ENCODE data around the gene ALDH3A2.

ALDH3A2 gene

DNA sequence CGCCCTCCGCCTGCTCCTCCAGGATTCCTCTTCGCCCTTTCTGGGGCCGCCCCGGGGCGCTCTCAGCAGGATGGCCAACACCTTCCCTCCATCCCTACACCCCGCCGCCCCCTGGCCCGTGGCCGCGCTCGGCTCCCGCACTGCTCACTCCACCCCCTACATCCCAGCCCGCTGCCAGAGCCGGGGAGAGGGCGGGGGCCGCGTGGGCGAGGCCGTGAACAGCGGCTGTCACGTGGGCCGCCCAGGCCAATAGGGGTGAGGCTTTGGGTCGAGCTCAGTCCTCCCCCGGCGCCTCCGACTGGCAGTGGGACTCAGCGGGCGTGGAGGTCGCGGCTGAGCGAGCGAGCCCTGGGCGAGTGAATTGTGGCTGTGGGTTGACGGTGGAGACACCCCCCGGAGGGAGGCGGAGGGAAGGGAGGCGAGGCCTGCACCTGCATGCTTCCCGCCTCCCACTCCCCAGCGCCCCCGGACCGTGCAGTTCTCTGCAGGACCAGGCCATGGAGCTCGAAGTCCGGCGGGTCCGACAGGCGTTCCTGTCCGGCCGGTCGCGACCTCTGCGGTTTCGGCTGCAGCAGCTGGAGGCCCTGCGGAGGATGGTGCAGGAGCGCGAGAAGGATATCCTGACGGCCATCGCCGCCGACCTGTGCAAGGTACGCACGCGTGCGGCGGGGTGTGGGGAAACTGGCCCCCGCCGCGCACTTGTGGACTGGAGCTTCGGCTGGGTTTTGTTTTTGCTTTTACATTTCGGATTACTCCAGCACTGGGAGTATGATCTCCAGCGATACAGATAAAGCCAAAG, at the start of gene ALDH3A2:
ALDH3A2 (plus strand) TSS at position 277 of the 799 bp plus-strand sequence; CDS start at position 498, 221 bp downstream.
- DNase-seq, result peak; percentile 84 to 96

DNA sequence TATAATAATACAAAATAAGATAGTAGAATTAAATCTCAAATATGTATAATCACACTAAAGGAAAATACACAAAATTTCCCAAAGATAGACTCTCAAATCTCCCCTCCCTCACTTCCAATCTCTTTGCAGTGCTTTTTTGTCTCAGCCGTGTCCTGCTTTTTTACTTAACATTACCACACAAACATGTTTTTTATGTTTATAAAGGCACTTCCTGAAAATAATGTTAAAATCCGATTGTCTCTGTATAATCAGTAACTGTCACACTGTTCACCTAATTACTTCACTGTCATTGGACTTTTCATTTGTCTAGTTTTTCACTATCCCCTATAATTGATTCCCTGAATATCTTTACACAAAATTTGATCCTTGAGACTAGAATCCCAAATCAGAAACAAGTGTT, 38.2 kb upstream of the ALDH3A2 start:
- DNase-seq, result no peak

DNA sequence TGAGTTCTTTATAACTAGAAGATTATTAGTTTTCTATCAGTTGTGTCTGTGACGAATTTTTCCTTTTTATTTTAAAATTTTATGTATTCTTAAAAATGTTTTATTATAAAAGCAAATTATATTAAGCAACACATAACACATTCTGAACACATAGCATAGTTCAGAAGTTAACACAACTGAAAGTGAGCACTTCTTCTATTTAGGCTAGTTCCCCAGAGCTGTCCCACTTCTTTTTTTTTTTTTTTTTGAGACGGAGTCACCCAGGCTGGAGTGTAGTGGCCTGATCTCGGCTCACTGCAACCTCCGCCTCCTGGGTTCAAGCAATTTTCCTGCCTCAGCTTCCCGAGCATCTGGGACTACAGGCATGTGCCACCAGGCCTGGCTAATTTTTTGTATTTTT, 37.7 kb upstream of the ALDH3A2 start:
- no peak for DNase-seq

DNA sequence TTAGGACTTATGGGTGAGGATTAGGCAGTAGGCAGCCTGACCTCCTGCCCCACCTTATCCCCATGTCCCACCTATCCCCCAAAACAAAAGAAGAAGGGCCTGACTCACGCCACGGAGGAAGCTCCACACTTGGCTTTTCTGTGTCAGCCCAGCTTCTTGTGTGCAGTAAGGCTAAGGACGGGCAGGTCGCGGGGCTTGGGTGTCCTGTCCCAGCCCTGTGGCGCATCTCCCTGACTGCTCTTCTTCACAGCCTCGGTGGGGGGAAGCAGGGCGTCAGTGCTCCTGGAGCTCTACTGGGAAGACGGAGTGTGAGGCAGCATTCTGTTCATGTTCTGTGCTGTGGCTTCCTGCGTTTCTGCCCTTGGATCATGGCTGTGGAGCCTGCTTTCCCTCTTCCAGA, 34.6 kb upstream of the ALDH3A2 start:
- no peak for DNase-seq

DNA sequence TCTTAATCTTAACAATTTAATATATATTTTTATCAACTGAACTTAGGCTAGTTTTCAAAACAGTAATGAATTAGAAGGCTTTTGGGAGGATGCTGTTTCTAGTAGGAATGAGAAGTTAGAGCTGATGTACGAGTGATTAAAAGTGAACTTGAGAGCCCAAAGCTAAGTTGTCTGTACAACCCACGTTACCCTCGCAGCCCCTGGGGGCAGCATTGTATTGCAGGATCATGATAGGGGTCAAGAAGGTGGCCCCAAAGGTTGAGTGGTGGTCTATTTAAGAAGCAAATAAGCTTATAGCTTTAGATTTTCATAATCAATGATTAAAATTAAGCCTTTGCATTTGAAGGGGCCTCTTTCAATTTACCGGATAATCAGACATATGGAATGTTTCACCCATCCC, 33.7 kb upstream of the ALDH3A2 start:
- no peak for DNase-seq

DNA sequence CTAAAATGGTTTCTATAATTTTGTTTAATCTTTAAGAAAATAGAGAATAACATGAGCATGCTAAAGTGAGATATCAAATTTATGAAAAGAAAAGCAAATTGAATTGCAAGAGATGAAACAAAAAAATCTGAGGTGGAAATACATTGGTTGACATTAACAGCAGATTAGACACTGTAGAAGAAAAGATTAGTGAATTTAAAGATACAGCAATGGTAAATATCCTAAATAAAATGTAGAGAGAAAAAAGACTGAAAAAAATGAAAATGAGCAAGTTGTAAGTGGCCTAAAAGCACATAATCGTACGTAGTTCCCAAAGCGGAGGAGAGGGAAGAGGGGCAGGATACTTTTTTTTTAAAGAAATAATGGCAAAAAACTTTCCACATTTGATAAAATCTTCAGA, 30.5 kb upstream of the ALDH3A2 start:
- DNase-seq, result no peak

DNA sequence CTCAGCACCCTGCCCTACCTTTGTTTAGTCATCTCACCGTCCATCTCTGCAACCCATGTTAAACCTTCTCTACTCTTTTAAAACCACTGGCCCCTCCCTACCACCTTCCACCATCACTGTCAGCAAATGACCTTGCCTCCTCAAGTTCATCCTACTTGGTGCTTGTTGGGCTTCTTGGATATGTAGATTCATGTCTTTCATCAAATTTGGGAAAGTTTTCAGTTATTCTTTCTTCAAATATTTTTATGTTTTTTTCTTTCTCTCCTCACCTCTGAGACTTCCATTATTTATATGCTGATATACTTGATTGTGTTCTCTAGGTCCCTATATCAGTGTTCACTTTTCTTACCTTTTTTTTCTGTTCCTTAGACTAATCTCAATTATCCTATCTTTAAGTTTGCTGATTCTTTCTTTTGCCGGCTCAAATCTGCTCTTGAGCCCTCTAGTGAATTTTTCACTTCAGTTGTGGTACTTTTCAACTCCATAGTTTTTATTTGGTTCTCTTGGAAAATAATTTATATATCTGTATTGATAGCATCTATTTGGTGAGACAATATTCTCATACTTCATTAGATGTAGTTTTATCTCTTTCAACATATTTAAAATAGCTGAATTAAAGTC, 28.7 kb upstream of the ALDH3A2 start:
- DNase-seq, result no peak

DNA sequence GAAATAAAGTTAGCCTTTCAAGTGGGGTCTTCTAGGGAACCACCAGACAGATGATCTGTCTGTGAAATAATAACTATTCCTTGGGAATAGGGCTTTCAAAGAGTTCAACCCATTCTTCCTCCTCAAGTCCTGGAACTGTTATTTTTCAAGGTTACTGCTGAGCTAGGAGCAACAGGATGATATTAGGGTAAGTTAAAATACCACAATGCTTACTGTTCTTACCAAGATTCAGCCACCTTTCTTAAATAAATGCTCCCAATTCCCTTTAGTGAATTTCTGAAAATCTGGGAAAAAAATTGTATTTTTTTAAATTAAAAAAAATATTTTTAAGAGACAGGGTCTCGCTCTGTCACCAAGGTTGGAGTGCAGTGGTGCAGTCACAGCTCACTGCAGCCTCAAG, 26.9 kb upstream of the ALDH3A2 start:
- no peak for DNase-seq

DNA sequence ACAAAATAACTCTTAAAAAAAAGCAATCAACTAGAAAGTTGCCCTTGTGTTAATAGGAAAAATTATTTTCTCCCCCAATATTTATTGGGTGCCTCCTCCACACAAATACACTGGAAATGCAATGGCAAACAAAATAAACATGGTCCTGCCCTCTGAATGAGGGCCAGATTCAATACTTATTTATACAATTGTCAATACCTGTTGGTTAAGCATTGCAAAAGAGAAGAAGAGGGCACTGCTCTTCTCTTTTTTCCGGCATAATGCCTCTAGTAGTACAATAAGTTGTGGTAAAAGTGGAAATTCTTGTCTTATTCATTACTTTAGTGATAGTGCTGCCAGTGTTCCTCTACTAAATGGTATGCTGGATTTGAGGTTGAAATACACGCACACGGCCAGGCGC, 22.5 kb upstream of the ALDH3A2 start:
- no peak for DNase-seq

DNA sequence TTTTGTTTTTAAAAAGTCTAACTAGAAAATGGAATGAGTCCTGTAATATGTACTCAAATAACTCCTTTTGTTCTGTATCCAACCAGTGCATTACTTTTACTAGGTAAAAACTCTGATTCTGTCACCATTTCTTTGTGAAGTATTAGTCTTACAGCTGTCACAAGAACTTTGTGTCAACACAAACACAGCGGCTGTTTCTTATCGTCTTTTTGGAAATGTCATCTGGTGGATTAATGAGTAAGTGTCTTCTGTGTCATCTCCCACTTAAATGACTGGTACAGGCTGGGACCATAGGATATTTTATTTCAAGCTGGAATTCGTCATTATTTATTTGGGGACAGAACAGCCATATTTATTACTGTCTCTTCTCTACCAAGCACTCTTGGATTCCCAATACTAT, 19.1 kb upstream of the ALDH3A2 start:
- DNase-seq, result no peak

DNA sequence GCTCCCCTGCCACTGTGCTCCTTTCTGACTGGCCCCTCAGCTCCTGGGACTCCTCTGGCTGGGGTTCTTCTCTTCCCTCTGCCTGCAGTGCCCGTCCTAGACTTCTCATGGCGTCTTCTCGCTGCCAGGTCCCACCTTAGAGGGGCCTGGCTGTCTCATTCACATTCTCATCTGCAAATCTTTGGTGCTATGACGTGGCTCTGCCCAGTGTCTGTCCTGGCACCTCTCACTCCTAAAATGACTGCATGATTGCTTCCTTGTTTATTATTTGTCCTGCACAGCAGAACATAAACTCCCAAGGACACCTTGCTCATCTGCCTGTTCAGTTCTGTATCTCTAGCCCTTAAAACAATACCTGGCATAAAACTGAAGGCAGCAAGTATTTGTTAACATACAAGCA, 18.5 kb upstream of the ALDH3A2 start:
- no peak for DNase-seq

DNA sequence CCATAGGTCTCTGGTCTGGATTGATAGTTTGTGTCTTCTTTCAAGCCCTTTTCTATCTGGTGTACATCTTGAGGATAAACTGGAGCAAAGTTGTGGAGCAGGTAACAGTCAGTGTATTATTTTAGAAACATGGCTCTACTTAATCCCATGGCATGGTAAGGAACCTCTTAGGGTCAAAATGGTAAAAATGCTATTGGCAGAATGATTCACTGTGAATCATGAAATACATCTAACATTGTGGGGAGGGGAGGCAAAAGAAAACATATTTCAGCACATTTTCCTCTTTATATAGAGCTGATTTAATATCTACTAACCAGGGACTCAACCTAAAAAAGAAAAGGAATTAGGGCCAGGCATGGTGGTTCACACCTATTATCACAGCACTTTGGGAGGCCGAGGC, 17.9 kb upstream of the ALDH3A2 start:
- no peak for DNase-seq

DNA sequence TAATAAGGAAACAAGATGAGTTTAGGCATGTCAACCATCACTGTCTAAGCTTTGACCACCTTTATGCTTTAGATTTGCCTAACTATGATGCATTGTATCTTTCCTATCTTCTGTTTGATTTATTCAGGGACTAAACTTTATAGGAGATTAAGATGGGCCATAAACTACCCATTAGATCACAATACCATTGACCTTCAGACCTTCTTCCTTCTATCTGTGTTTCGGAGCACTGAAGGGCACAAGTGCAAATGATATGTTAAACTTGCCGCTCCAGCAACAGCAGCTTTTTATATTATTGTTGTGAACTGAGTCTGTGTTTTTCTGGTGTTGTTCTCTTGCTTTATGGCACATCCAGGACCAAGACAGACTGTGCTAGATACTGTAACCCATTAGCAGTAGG, 16.6 kb upstream of the ALDH3A2 start:
- no peak for DNase-seq

DNA sequence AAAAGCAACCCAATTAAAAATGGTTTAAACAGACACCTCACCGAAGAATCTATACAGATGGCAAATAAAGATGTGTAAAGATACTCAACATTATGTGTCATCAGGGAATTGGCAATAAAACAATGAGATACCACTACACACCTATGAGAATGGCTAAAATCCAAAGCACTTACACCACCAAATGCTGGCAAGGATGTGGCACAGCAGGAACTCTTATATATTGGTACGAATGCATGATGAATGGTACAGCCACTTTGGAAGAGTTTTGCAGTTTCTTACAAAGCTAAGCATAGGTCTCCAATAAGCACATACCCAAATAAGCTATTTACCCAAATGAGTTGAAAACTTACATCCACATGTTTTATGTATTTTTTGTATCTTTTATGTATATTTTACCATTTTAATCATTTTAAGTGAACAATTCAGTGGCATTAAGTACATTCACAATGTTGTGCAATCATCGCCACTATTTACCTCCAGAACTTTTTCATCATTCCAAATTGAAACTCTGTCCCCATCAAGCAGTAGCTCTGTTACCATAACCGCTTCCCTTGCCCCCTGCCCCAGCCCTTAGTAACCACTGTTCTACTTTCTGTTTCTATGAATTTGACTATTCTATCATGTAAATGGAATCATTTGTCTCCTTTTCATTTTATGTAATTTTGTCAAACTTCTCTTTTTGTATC, 6.7 kb upstream of the ALDH3A2 start:
- DNase-seq, result no peak

DNA sequence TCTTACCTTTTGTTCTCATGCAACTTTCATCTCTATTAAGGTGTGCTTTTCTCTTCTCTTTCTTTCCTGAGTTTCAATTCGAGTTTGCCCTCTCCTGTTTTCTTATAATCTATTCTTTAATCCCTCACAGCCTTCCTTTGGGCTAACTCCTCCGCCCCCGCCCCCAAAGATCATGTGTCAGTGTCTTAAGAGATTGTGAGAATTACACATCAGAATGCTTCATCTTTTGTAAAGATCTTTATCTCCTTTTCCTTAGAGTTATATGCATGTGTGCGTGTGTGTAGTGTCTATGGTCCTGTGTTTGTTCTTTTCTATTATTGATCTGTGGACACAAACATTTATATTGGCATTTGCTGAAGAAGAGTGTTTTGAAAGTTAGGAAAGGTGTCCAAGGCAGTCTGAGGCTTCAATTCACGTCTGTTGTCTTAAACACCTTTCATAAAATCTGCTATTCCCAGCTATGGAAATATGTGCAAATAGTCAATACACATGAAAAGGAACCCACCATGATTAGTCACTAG, 6.1 kb upstream of the ALDH3A2 start:
- DNase-seq, result no peak

DNA sequence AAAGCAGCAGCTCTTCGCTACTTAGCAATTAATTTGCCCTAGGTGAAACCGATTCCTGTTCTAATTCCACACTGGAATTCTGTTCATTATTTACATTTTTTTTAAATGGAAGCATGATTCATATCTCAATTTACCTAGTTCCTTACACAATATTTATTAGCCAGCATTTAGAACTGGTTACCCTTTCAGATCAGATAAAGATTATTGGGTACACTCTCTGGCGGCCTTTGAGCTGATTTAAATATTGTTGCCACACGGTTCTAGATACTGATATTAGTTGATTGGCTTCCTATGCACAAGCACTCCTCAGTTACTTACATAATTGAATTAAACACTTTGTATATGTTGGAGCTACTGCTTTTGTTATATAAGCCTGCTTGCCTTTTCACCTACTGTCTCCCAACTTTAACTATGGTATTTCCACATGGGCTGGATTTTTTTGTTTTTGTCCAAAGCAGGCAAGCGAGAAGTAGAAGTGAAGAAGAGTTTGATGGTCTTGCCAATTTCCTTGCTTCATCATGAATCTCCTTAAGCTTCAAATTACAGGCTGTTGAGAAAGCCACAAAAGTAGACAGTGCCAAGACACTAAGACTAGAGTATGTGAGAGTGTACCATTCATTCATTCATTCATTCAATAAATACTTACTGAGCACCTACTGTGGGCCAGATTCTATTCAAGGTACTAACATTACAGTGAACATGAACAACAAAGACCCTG, 3.9 kb upstream of the ALDH3A2 start:
- DNase-seq, result no peak

DNA sequence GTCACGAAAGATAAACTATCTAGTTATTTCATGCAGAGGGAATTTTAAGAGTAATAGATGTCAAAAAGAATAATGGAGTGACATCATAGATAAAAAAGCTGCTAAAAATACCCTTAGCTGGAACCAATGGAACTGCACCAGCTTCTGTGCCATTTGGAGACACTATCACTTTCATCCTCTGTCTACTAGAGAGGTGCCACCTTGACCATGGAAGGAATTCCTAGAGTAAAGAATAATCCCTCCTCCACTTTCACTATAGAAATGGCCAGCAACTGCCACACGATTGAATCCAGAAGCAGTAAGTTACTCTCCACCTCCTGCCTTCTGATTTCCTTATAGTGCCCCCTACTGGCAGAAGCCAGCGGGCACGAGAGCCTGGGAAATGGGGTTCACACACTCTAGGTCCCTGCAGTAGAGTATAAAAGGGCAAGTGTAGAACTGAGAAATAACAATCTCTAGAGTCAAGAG, 2.8 kb upstream of the ALDH3A2 start:
- DNase-seq, result peak; percentile 6 to 41

DNA sequence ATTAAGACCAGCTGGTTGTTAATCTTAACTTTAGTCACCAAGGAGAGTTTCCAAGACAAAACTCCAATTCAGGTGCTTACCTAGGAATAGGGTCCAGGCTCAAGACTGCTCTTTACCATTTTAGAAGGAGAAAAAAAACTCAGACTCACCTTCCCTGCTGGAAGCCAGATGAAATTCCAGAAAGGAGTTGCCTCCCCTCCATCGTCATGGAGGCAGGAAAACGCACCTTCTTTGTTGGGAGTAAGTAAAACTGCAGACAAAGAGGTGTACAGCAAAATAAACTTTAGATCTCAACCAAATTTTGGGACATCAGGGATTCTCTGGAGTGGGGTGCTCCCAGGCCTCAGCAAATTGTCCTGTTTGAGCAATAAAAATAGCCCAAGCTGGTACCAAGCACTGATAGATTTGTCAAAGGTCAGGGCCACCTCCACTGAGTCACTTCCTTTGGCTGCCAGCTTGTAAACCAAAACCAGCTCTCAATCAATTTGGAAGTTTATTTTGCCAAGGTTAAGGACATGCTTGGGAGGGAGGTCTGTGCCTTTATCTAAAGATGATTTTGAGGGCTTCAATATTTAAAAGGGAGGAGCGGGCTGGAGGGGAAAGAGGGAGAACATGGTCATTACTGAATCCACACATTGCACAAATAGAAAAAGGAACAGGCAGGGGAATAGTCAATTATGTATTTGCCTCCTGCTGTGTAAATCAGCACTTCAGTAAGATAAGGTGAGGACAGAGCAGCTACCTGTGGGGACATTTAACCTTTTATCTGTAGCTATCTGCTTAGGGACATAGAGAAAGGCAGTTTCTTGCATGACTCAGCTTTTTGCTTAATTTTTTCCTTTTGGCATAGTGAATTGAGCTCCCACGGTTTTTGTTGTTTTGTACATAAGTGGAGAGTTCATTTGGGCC, 1.5 kb upstream of the ALDH3A2 start:
- DNase-seq, result no peak

DNA sequence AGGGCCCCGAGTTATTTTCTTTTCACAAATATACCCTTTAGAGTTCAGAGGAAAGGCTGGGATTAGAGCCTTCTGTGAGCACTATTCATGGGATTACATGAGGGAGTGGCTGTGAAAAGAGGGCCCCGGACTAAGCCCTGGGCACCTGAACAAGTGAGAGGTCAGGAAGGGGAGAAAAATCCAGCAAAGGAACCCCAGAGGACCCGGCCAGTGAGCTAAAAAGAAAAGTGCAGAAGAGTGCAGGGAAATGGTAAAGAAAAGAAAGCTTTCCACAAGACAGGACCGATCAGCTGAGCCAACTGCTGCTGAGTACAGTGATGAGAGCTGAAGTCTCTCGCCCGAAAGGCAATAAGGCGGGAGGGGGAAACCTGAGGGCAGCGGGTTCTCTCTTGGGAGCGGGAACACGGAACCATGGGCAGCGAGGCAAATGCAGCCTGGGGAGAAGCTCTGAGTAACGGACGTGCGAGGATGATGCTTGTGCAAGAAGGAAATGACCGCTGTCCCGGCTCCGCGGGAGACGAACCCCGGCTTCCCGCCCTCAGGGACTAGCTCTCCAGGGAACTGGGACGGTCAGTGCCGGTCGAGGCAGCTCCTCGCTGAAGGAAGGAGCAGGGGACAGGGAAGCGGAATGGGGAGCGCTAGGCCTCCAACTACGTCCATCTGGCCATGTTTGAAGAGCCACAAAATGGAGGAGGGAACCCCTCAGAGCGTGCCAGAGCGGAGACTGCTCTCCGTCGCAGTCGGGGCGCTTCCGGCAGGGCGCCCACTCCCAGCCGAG, 665 bp upstream of the ALDH3A2 start:
- peak in 1 of 2 experiments; percentile 59 for DNase-seq

DNA sequence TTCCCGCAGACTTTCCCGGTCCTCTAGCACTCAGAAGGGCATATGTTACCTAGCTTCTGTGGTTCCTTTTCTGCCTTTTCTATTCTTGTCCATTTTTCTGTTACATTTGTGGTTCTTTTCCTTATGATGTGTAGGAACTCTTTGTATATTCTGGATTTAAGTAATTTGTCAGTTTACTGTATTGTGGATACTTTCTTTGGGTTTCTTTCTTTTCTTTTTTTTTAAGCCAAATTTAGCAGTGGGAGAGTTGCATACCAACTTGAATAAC, 657 bp downstream of the ALDH3A2 start:
- DNase-seq, result no peak

DNA sequence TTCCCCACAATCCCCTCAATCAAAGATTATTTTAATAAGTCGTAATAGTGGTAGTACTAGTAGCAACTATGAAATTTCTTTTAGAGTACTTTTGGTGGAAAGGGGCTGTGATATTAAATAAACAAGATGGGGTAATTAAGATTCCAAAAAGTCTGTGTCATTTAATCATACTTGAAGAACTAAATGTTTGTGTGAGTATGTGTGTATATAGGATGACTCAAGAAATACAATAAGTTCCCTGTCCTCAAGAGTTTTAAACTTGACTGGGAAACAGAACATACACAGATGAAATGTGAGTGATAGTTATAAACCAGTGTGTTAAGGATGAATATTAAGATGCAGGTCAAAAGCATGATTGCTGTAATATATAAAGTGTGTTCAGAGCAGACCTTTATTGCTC, 2.3 kb downstream of the ALDH3A2 start:
- no peak for DNase-seq
